Neuron (in vitro differentiated cells): ENCODE results near the gene RABAC1.

ENCODE experiments used
- H2AFZ ChIP-seq: one replicate; pipeline ENCODE4 v1.6.1; 2013; ENCODE audit warnings: low read depth, mild to moderate bottlenecking, inconsistent platforms, low read length, moderate library complexity
- H3K27me3 ChIP-seq: one replicate; pipeline ENCODE4 v1.6.1; 2013; ENCODE audit warnings: low read length; ENCODE audit not compliant: insufficient read depth
- H3K36me3 ChIP-seq: one replicate; pipeline ENCODE4 v1.6.1; 2013; ENCODE audit warnings: low read length; ENCODE audit not compliant: insufficient read depth
- H3K4me1 ChIP-seq: one replicate; pipeline ENCODE4 v1.6.1; 2013; ENCODE audit warnings: low read length; ENCODE audit not compliant: insufficient read depth
- H3K4me3 ChIP-seq: 2 replicates; pipeline ENCODE4 v1.5.1; 2013; ENCODE audit warnings: mild to moderate bottlenecking, low read length, moderate library complexity
- H3K9me3 ChIP-seq: one replicate; pipeline ENCODE4 v1.6.1; 2013; ENCODE audit warnings: low read length

RABAC1 gene

DNA sequence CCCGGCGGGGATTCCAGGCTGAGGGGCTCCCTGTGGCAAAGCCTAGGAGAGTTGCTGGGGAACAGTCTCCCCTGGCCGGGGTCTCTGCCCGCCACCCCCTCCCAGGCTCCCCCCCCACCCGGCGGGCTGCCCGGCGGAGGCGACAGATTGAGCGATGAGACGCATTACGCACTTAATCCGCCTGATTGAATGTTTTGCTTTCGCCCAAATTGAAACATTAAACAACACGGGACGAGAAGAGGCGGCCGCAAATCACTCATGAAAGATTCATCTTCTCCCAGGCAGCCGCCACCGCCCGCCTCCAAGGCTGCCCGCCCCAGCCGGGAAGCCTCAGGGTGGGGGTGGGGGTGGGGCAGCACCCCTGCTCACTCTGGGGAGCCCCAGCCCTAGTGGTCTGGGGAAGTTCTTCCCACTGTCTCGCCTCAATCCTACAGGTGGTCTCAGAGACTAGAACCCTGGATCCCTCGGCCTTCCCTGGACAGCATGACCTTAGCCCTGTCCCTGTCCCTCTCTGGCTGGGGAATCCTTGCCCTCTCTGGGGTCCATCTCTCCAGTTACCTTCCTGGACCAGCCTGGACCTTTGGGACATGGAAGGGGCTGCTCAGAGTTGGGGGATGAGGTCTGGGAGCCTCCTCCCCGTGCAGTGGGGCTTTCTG lies 23.2 kb downstream of the RABAC1 start:
- peaks cover 17% of the 10 kb centered on the region for H3K4me1 ChIP-seq
- no peak overlapping the region for H2AFZ ChIP-seq
- H3K27me3 ChIP-seq: peaks cover 49% of the 10 kb centered on the region
- H3K36me3 ChIP-seq: no peaks in the 10 kb centered on the region
- no peaks in the 10 kb centered on the region for H3K9me3 ChIP-seq
- H3K4me3 ChIP-seq: no peak overlapping the region

DNA sequence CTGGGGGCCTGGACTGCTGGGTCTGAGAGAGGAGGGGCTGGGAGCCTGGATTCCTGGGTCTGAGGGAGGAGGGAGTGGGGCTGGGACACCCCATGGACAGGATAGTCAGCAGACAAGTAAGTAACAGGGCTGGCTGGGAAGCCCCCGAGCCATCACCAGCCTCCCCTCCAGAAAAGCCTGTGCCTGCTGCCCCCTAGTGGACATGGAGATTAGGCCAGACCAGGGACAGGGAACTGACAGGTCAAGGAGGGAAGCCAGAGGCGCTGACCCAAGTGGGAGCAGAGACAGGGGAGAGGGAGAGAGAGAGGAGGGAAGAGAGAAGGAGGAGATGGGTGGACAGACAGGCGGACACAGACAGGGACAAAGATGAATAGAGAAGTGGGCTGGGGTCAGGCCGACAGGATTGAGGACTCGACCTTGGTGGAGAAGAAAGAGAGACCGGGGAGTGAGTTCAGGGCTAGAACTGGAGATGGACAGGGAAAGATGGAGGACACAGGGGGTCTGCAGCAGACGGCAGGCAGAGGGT lies 24.2 kb downstream of the RABAC1 start:
- H2AFZ ChIP-seq: no peak overlapping the region
- H3K4me1 ChIP-seq: peaks cover 14% of the 10 kb centered on the region
- H3K4me3 ChIP-seq: no peak overlapping the region
- no peaks in the 10 kb centered on the region for H3K36me3 ChIP-seq
- H3K9me3 ChIP-seq: no peaks in the 10 kb centered on the region
- peaks cover 58% of the 10 kb centered on the region for H3K27me3 ChIP-seq

DNA sequence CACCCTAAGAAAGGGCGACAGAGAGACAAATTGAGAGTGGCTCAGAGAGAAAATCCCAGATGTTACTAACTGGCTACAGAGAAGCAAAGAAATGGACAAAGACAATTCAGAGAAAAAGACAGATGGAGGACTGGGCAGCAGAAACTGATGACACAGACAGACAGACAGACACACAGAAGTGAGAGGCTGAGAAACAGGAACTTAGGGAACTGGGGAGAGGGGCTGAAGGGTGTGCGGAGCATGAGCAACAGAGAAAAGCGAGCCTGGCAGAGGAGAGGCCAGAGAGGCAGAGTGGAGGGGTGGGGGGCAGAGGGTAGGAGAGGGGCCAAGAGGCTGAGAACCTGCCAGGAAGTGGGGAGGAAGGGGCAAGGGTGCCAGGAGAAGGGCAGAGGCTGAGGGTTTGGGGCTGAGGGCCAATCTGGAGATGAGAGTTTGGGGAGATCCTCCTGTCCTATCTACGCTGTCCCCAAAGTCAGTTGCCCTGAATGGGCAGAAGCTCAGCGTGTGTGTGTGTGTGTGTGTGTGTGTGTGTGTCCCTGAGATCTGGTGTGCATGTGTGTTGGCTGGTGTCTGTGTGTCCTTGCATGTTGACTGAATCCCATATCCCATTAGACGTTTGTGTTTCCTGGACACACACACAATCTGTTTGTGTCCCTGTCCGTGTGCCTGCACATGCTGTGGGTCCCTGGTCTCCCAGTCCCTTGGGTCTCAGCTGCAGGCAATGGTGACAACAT lies 25.3 kb downstream of the RABAC1 start:
- Histone ChIP-seq H3K9me3 (no peaks in the 10 kb centered on the region), H3K4me3 (no peak overlapping the region), H3K4me1 (peaks cover 14% of the 10 kb centered on the region), H2AFZ (no peak overlapping the region), H3K27me3 (peaks cover 69% of the 10 kb centered on the region), H3K36me3 (no peaks in the 10 kb centered on the region)

DNA sequence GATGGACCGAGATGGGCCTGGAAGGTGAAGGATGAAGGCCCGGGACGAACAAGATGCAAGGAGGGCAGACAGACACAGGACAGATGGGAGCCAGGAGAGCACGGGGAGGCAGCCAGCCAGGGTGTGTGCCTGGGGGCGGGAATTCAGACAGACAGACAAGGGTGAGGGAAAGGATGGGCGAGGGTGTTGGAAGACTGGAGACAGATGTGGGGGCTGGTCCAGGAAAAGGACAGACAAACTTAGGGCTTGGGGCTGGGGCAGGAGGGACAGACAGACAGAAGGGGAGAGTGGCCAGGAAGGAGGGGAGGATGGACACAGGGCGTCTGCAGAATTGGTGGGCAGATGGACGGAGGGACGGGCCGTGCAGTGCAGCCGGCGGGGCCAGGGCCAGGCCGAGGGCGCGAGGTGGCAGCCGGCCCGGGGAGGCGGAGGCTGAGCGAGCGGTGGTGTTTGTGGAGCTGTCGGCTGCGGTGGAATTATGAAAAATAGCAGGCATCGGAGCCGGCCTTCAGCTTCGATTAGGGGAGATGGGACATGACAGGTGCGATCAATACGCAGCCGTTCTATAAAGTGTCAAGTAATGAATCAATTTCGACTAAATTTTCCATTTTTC lies 26.3 kb downstream of the RABAC1 start:
- no peaks in the 10 kb centered on the region for H3K36me3 ChIP-seq
- no peak overlapping the region for H3K4me3 ChIP-seq
- no peaks in the 10 kb centered on the region for H3K9me3 ChIP-seq
- peaks cover 20% of the 10 kb centered on the region for H3K4me1 ChIP-seq
- no peak overlapping the region for H2AFZ ChIP-seq
- H3K27me3 ChIP-seq: peaks cover 75% of the 10 kb centered on the region

DNA sequence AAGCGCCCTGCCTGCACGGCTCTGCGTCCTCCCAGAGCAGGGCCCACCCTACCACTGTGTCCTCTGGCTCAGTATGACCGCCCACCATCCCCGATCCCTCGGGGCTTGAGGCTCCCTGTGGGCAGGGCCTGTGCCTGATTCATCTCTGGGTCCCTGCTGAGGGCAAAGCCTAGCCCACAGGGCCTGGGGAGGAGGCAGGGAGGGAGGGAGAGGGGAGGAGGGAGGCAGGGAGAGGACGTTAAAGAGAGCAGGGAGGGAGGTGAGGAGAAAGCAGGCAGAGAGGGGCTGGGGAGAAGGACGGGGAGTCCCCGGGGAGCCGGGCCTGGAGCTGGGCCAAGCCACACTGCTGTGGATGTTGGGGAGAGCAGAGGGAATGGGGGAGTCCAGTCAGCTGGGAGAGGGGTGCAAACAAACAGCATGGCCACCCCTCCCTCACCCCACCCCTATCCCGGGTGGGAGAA lies 26.8 kb downstream of the RABAC1 start:
- H3K9me3 ChIP-seq: no peaks in the 10 kb centered on the region
- peaks cover 75% of the 10 kb centered on the region for H3K27me3 ChIP-seq
- peaks cover 15% of the 10 kb centered on the region for H3K4me1 ChIP-seq
- no peaks in the 10 kb centered on the region for H3K36me3 ChIP-seq
- H3K4me3 ChIP-seq: no peak overlapping the region
- H2AFZ ChIP-seq: no peak overlapping the region

DNA sequence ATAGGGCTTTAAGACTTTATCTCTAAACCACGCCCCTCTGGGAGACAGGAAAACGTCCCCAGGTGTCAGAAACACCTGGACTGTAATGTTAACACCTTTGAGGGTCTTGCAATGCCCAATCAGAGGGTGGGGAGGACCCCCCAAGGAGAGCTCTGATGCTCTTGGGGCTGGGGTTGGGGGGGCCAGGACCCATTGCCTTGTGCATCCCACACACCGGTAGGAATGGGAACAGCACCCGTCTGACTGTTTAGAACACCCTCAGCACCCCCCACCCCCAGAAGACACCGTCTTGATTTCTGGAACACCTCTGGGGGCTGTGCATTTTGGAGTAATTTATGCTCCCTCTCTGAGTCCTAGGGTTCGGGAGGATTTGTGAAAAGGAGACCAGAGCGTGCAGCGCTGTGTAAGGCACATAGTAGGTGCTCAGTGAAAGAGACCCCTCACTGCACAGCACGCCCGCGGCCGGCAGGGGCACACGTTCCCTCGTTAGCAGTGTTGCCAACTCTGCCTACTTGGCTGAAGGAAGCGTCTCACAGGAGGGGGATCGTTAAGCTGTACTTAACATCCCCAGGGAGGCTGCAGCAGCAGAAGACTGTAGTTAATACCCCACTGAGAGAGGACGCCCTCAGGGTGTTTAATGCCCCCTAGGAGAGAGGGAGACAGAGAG lies 28.1 kb downstream of the RABAC1 start:
- Histone ChIP-seq H3K27me3 (peaks cover 76% of the 10 kb centered on the region), H3K4me3 (no peak overlapping the region), H2AFZ (no peak overlapping the region), H3K36me3 (no peaks in the 10 kb centered on the region), H3K4me1 (peaks cover 15% of the 10 kb centered on the region), H3K9me3 (no peaks in the 10 kb centered on the region)

DNA sequence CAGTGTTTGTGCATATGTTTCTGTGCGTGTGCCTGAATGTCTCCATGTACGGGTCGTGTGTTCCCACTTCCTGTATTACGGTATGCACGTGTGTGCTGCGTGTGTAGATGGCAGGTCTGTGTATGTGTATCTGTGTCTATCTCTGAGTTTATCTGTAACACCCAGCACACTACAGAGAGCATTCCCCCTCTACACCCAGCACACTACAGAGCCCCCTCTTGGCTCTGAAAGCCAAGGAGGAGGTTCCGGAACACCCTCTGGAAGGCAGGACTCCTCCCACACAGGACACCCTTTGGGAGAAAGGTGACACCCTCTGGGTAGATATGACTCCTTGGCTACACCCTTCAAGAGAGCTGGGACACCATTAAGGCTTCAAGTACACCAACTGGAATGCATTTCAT lies 28.8 kb downstream of the RABAC1 start:
- H3K27me3 ChIP-seq: peaks cover 75% of the 10 kb centered on the region
- no peaks in the 10 kb centered on the region for H3K36me3 ChIP-seq
- no peak overlapping the region for H3K4me3 ChIP-seq
- no peaks in the 10 kb centered on the region for H3K9me3 ChIP-seq
- H3K4me1 ChIP-seq: peaks cover 15% of the 10 kb centered on the region
- no peak overlapping the region for H2AFZ ChIP-seq

DNA sequence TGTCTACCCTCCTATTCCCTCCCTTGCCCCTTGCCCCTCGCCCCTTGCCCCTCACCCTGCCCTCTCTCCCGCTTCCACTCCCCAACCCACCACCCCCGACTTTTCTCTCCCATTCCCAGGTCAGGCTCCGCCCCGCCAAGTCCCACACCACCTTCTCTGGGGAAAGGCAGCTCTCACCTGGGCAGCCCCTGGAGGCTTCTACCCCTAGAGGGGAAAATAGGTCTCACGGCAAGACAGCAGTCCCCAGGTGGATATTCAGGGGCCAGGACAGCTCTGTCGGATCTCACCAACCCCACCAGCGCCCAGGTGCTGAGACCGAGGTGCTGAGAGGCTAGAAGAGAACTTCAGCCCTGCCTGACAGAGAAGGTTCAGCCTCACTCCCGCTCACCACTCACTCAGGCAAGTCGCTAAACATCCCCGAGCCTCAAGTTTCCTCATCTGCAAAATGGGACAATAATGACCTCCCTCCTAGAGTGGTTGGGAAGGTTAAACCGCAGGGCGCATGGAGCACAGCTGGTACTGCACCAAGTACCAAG lies 29.5 kb downstream of the RABAC1 start:
- Histone ChIP-seq H3K4me3 (no peak overlapping the region), H3K9me3 (no peaks in the 10 kb centered on the region), H3K36me3 (no peaks in the 10 kb centered on the region), H3K4me1 (peaks cover 15% of the 10 kb centered on the region), H3K27me3 (peaks cover 76% of the 10 kb centered on the region), H2AFZ (no peak overlapping the region)

DNA sequence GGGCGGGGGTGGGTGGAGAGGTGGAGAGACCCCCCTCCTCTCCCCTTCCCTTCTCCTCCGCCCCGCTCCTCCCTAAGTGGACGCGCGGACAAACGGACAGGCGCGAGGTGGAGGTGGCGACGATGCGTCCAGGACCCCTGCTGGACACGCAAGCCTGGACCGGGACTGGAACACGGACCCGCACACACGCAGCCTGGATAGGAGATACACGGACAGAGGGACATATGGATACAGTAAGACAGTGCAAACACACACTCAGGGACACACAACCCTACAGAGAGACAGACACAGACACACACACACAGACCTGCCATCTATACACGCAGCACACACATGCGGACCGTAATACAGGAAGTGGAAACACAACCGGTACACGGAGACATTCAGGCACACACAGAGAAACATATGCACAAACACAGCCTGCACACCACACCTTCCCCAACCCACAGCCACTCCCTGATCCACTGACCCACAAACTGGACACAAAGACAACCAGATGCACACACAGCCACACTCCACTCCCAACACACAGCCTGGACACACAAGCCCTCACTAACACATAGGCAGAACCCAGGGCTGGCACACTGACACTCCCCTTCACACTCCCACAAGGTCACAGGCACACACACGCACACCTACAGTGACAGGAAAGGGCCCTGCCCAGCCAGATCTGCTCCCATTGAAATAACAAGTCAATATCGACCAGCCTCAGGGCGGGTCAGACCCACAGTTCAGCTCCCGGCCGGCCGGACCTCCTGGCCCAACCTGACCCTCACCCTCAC lies 30.2 kb downstream of the RABAC1 start:
- H2AFZ ChIP-seq: no peak overlapping the region
- H3K4me3 ChIP-seq: peak overlapping the region; percentile 17
- H3K36me3 ChIP-seq: no peaks in the 10 kb centered on the region
- no peaks in the 10 kb centered on the region for H3K9me3 ChIP-seq
- H3K4me1 ChIP-seq: peaks cover 15% of the 10 kb centered on the region
- H3K27me3 ChIP-seq: peaks cover 71% of the 10 kb centered on the region

DNA sequence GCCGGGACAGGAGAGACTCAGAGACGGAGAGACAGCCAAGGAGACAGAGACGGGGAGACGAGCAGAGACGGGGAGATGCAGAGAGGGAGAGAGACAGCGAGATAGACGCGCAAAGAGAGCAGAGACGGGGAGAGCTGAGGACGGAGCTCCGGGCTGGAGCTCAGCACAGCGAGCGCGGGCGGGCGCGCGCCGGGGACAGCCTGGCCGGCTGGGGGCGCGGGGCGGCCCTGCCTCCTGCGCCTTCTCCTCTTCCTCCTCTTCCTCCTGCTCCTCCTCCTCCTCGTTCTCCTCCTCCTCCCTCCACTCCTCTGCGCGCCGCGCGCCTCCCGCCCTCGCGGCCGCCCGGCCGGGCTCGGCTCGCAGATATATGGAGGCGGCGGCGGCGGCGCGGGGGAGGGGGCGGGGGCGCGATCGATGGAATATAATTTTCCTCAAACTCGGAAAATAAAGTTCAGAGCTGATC lies 30.9 kb downstream of the RABAC1 start, which contains the start of gene ERFL:
TSS of gene ERFL (minus strand) at position 229 of the 463 bp plus-strand sequence. CDS start 15,530 bp downstream, outside the sequence.
- peaks cover 68% of the 10 kb centered on the region for H3K27me3 ChIP-seq
- no peaks in the 10 kb centered on the region for H3K36me3 ChIP-seq
- H3K9me3 ChIP-seq: no peaks in the 10 kb centered on the region
- H3K4me3 ChIP-seq: peak within 1 kb of the TSS; percentile 39
- no peak within 1 kb of the TSS for H2AFZ ChIP-seq
- H3K4me1 ChIP-seq: peaks cover 10% of the 10 kb centered on the region

DNA sequence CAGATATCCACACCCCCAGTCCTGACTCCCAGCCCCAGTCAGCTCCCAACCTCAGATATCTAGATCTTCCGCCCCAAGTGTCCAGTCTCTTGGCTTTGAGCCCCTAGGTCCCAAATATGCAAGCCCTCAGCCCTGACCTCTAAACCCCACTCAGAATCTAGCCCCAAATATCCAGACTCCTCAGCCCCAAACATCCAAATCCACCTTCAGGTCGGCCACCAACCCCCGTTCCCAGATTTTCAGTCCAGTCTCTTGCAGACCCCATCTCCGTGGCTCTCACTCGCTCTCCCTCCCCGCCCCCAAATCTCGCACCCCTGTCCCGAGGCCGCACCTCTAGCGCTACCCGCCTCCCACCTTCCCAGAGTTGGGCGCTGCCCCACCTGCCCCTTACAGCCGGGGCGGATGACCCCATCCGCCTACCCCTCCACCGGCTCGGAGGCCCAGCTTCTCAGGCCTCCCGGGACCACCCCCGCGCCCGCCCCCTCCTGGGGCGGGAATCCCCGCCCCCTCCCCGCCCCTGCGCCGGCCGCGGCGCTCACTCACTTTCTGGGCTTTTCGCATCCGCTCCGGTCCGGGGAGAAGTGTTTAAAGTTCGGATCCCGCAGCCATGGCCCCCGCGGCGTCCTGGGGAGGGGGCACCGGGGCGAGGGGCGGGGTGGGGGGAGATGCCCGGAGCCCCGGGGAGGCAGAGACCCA lies 31.5 kb downstream of the RABAC1 start:
- Histone ChIP-seq H3K36me3 (no peaks in the 10 kb centered on the region), H3K4me3 (peak overlapping the region; percentile 39), H2AFZ (no peak overlapping the region), H3K9me3 (no peaks in the 10 kb centered on the region), H3K4me1 (peaks cover 8% of the 10 kb centered on the region), H3K27me3 (peaks cover 71% of the 10 kb centered on the region)
